Right forelimb (tissue), 1 donor: ENCODE measurements around the gene JAK2.
"Not testable (repeated sequence)": the region's sequence is repeated elsewhere in the genome, so short reads cannot be mapped to it uniquely, and the experiment has no call there.

Experiments used
- DNase-seq: peaks from one replicate; pipeline ENCODE4 v3.0.0-alpha.2; 2018

JAK2 gene

DNA sequence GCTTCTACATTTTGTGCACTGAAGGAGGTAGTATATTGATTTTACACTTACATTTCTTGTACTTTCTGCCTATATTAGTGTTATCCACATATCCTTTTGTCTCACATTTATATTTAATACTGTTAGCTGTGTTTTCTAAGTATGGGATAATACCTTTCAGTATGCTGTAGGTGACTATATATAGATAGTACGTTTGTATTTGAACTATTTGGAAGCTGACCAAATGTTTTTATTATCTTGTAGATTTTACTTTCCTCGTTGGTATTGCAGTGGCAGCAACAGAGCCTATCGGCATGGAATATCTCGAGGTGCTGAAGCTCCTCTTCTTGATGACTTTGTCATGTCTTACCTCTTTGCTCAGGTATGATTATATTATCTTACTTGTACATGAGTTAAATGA, 59.1 kb downstream of the JAK2 start:
- no peak for DNase-seq

GRCh38 chr9:5052838-5053237, 67.8 kb downstream of the JAK2 start:
- no peak for DNase-seq

GRCh38 chr9:5062631-5063030, 77.6 kb downstream of the JAK2 start:
- no peak for DNase-seq

- DNase-seq = no peak
Observed at GRCh38 chr9:5072871-5073270, 87.8 kb downstream of the JAK2 start.

- no peak for DNase-seq
Observed at GRCh38 chr9:5073701-5074100, 88.6 kb downstream of the JAK2 start.

GRCh38 chr9:5085993-5086392, 100.9 kb downstream of the JAK2 start:
- no peak for DNase-seq

GRCh38 chr9:5089737-5090136, 104.7 kb downstream of the JAK2 start:
- DNase-seq = no peak

DNA sequence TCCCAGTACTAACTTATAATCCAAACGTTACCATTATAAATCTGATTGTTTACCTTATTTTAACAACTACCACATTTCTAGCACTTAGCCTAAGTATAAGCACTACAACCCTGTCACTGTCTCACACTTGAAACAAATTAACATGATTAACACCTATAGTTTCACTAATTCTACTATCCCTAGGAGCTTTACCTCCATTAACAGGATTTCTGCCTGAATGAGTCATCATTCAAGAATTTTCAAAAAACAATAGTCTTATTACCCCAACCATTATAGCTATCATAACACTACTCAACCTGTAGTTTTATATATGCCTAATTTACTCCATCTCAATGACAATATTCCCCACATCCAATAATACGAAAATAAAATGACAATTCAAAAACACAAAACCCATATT, 110.7 kb downstream of the JAK2 start:
- no peak for DNase-seq

DNA sequence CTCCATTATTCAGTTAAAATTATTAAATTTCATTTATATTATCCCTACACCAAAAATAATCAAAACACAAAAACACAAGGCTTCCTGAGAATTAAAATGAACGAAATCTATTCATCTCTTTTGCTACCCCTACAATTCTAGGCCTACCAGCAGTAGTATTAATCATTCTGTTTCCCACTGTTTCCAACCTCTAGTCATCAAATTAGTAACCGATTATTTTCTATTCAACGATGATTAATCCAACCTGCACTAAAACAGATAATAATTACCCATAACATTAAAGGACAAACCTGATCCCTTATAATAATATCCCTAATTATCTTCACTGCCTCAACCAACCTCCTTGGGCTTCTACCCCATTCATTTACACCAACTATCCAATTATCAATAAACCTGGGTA, 114.4 kb downstream of the JAK2 start:
- no peak for DNase-seq

DNA sequence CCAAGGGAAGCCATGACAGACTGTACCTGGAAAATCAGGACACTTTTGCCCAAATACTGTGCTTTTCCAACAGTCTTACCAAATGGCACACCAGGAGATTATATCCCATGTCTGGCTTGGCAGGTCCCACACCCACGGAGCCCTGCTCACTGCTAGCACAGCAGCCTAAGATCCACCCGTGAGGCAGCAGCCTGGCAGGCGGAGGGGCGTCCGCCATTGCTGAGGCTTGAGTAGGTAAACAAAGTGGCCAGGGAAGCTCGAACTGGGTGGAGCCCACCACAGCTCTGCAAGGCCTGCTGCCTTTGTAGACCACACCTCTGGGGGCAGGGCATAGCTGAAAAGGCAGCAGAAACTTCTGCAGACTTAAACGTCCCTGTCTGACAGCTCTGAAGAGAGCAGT, 116.1 kb downstream of the JAK2 start:
- DNase-seq = not testable (repeated sequence)

DNA sequence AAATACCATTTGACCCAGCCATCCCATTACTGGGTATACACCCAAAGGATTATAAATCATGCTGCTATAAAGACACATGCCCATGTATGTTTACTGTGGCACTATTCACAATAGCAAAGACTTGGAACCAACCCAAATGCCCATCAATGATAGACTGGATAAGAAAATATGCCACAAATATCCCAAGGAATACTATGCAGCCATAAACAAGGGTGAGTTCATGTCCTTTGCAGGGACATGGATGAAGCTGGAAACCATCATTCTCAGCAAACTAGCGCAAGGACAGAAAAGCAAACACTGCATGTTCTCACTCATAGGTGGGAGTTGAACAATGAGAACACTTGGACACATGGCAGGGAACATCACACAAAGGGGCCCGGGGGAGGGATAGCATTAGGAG, 121.4 kb downstream of the JAK2 start:
- DNase-seq = not testable (repeated sequence)

- no peak for DNase-seq
Observed at GRCh38 chr9:5110867-5111681, 126.0 kb downstream of the JAK2 start.

DNA sequence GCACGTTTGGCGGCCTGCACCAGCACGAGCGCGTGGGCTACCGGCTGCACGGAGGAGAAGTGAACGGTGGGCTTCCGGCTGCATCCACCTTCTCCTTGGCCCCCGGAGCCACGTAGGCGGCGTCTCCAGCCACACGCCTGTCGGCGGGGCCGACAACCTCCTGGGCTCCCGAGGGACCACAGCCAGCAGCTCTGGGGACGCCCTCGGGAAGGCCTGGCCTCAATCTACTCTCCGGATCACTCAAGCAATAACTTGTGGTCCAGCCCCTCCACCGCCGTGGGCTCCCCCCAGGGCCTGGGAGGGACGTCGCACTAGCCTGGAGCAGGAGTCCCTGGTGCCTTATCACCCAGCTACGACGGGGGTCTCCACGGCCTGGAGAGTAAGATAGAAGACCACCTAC, 126.6 kb downstream of the JAK2 start:
- no peak for DNase-seq

DNA sequence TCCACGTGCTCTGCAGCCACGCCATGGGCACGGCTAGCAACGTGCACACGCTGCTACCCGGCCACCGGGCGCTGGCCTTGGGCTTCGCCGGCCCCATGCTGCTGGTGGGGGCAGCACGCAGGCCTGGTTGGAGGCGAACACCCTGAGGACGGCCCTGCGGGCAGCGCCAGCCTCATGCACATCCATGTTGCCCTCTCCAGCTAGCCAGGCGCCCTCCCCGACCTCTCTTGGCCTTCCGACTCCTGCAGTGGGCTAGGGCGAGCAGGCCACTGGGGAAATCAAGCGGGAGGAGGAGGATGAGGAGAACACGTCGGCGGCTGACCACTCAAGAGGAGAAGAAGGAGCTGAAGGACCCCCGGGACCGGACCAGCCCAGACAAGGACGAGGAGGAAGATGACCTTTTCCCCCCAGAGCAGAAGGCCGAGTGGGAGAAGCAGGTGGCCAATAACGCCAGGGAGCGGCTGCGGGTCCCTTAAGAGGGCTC, 127.1 kb downstream of the JAK2 start:
- DNase-seq = no peak

- DNase-seq = no peak
Observed at GRCh38 chr9:5112646-5113045, 127.6 kb downstream of the JAK2 start.

DNA sequence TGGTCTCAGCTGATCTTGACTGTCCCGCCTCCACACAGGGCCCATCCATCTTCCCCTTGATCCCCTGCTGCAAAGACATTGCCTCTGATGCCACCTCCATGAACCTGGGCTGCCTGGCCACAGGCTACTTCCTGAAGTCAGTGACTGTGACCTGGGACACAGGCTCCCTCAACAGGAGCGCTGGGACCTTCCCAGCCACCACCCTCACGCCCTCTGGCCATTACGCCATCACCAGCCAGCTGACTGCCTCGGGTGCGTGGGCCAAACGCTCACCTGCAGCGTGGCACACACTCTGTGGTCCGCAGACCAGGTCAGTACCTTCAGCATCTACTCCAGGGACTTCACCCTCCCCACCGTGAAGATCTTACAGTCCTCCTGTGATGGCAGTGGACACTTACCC, 128.5 kb downstream of the JAK2 start:
- DNase-seq = no peak

DNA sequence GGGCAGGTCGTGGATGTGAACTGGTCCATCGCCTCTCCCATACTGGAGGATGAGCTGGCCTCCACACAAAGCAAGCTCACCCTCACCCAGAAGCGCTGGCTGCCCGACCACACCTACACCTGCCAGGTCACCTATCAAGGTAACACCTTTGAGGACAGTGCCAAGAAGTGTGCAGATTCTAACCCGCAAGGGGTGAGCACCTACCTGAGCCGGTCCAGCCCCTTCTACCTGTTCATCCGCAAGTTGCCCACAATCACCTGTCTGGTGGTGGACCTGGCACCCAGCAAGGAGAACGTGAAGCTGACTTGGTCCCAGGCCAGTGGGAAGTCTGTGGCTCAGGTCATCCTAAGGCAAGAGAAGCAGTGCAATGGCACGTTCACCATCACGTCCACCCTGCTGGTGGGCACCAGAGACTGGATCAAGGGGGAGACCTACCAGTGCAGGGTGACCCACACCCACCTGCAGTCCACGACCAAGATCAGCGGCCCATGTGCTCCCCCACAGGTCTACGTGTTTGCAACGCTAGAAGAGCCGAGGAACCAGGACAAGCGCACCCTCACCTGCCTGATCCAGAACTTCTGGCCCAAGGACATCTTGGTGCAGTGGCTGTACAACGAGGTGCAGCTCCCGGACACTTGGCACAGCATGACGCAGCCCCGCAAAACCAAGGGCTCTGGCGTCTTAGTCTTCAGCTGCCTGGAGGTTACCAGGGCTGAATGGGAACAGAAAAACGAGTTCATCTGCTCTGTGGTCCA, 129.1 kb downstream of the JAK2 start:
- no peak for DNase-seq

- no peak for DNase-seq
Observed at GRCh38 chr9:5122116-5122515, 137.0 kb downstream of the JAK2 start.

DNA sequence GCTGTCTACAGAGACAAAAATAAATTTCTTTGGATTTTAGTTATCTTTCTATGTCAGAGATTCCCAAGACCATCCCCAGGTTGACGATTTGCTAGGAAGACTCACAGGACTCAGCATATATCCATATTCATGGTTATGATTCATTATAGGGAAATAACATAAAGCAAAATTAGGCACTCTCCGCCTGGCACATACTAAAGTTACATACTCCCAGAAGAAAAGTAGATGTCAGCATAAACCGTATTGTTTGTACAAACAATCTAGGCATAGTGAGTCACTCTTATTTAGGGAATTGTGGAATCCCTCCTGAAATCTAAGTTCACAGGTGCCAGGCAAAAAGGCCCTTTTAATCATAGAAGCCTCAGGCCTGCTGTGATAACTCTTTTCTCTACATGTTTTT, 137.4 kb downstream of the JAK2 start:
- no peak for DNase-seq

- DNase-seq = no peak
Observed at GRCh38 chr9:5140151-5140550, 155.1 kb downstream of the JAK2 start.

- DNase-seq = no peak
Observed at GRCh38 chr9:5144217-5144616, 159.1 kb downstream of the JAK2 start.

DNA sequence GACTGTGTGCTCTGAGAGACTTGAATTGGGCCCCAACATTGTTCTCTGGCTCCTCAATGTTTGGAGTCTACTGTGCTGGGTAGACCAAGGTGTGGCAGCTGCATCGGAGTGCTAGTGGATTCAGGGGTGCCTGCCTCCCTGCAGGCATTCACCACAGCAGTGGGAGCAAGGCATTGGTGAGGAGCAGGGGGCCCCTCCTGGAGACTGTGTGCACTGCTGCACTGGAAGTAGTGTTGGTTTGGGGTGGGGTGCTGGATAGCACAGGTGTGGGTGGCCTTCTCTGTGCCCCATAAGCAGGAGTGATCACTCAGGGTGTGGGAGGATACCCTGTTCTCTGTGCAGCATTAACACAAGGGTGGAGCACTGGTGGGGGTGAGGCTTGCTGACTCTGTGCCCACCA, 161.2 kb downstream of the JAK2 start:
- DNase-seq = no peak
